CD4-positive, alpha-beta T cell treated with Interleukin-4 for 4 hours (primary cell): ENCODE results near the gene B3GALNT1.

Source experiments
- DNase-seq: peaks from one replicate; pipeline ENCODE4 v3.0.0-alpha.2; 2020

B3GALNT1 gene

GRCh38 chr3:161104561-161105551 is at the start of gene B3GALNT1:
B3GALNT1 (minus strand) TSS chr3:161105349; CDS start chr3:161086754, 18,595 bp downstream.
- no peak for DNase-seq

- no peak for DNase-seq
Measured at GRCh38 chr3:161153480-161153879, 48.3 kb upstream of the B3GALNT1 start.

GRCh38 chr3:161150001-161150525 is 44.9 kb upstream of the B3GALNT1 start:
- no peak for DNase-seq

- DNase-seq: no peak
Measured at GRCh38 chr3:161149529-161149928, 44.4 kb upstream of the B3GALNT1 start.

- DNase-seq: no peak
Measured at GRCh38 chr3:161148832-161149475, 43.8 kb upstream of the B3GALNT1 start.

GRCh38 chr3:161142486-161142885 is 37.3 kb upstream of the B3GALNT1 start:
- DNase-seq: no peak

- DNase-seq: no peak
Measured at GRCh38 chr3:161139686-161140085, 34.5 kb upstream of the B3GALNT1 start.

- DNase-seq: no peak
Measured at GRCh38 chr3:161137260-161137659, 32.1 kb upstream of the B3GALNT1 start.

- no peak for DNase-seq
Measured at GRCh38 chr3:161132391-161132790, 27.2 kb upstream of the B3GALNT1 start.

- DNase-seq: no peak
Measured at GRCh38 chr3:161126495-161126894, 21.3 kb upstream of the B3GALNT1 start.

GRCh38 chr3:161117646-161118045 is 12.5 kb upstream of the B3GALNT1 start:
- DNase-seq: no peak

- DNase-seq: no peak
Measured at GRCh38 chr3:161108840-161109239, 3.7 kb upstream of the B3GALNT1 start.

GRCh38 chr3:161107311-161107710 is 2.2 kb upstream of the B3GALNT1 start:
- DNase-seq: no peak

GRCh38 chr3:161103776-161104385 is 1.3 kb downstream of the B3GALNT1 start:
- DNase-seq: no peak

- DNase-seq: no peak
Measured at GRCh38 chr3:161101609-161102008, 3.5 kb downstream of the B3GALNT1 start.

GRCh38 chr3:161100994-161101393 is 4.2 kb downstream of the B3GALNT1 start:
- DNase-seq: no peak

GRCh38 chr3:161096771-161097367 is 8.3 kb downstream of the B3GALNT1 start:
- DNase-seq: no peak

- DNase-seq: no peak
Measured at GRCh38 chr3:161093895-161094294, 11.3 kb downstream of the B3GALNT1 start.

GRCh38 chr3:161084277-161084676 is 20.9 kb downstream of the B3GALNT1 start:
- no peak for DNase-seq

- no peak for DNase-seq
Measured at GRCh38 chr3:161083131-161083530, 22.0 kb downstream of the B3GALNT1 start.

- DNase-seq: no peak
Measured at GRCh38 chr3:161082063-161082462, 23.1 kb downstream of the B3GALNT1 start.

GRCh38 chr3:161081633-161082032 is 23.5 kb downstream of the B3GALNT1 start:
- no peak for DNase-seq

GRCh38 chr3:161073181-161073580 is 32.0 kb downstream of the B3GALNT1 start:
- no peak for DNase-seq
